GM04504 (cell line): ENCODE measurements around the gene PXDC1.

Source experiments
- DNase-seq: peaks from one replicate; pipeline ENCODE4 v3.0.0-alpha.2; 2012; ENCODE audit warnings: low read depth

The PXDC1 gene

DNA sequence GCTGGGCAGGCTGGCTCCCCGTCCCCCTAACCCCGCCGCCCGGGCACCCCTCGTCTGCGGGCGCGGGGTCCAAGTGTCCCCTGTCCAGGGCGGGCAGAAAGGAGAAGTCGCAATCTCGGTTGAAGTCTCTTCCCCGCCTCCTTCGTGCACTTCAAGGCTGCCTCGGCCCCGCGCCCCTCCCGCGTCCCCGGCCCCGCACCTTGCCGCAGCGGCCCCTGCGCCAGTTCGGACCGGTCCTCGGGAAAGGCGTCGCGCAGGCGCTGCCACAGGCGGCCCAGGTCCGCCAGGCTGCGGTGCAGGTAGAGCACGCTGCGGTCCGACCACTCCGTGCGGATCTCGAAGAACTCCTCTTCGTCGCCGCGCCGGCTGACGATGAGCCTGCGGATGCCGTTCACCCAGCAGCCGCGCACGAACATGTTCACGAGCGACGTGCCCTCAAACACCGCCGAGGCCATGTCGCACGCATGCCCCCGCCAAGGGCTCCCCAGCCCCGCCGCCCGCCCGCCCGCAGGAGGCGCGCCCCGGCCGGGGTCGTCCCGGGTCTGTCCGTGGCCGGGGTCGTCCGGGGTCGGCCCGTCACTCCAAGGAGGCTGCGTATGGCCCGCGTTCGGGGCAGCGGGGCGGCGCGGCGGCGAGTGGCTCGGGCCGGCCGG is at the start of gene PXDC1:
TSS of gene PXDC1 (minus strand) at position 637 of the 653 bp plus-strand sequence. CDS start at position 455, 182 bp downstream.
- no peak for DNase-seq

DNA sequence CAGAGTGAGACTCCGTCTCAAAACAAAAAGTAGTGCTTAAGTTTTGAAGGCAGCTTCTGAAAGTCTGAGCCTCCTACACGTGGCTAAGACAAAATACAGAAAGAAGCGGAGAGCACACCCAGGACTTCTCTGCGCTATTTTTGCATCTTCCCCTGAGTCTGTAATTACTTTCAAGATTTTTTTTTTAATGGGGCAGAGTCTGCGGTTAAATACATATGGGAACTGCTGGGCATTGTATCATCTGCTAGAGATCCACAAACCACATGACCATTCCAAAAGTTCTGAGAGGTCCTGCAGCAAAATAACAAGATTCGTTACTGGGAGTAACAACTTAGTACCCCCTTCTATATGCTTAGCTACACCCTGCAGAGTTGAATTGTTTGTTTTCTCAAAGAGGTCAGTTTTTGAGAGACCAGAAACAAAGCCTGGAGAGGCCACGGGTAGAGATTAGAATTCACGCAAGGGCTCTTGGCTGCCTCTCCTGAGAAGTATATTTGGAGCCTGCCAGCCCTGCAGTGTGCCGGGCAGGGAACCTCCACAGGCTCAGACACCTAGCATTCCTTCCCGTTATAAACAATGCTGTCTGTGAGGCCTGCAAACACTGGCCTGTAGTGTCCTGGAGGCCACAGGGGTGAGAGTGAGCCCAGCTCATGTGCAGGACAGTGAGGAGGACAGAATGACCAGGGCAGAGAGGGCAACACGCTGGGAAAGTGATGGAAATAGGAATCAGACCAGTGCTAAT is 49.5 kb upstream of the PXDC1 start:
- DNase-seq = no peak

- DNase-seq = no peak
Observed at GRCh38 chr6:3799719-3800118, 48.2 kb upstream of the PXDC1 start.

- DNase-seq = no peak
Observed at GRCh38 chr6:3798055-3798919, 46.8 kb upstream of the PXDC1 start.

- DNase-seq = no peak
Observed at GRCh38 chr6:3797231-3798054, 45.9 kb upstream of the PXDC1 start.

DNA sequence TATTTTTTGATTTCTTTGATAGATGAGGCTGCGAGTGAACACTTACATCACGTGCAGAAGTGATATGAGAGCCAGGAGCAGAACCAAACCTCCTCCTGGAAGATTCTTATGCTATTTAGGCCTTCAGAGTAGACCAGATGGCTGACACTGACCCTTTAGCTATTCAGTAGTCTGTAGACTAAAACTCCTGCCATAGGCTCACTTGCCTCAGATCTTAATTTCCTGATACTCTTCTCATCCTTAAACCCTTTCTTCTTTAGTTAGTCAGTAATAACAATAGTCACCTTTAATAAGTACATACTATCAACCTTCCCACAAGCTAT is 45.2 kb upstream of the PXDC1 start:
- DNase-seq = no peak

- no peak for DNase-seq
Observed at GRCh38 chr6:3795836-3796718, 44.6 kb upstream of the PXDC1 start.

GRCh38 chr6:3794092-3794491 is 42.6 kb upstream of the PXDC1 start:
- no peak for DNase-seq

- no peak for DNase-seq
Observed at GRCh38 chr6:3793545-3793944, 42.0 kb upstream of the PXDC1 start.

- DNase-seq = no peak
Observed at GRCh38 chr6:3791526-3792203, 40.2 kb upstream of the PXDC1 start.

- DNase-seq = no peak
Observed at GRCh38 chr6:3789896-3790558, 38.5 kb upstream of the PXDC1 start.

DNA sequence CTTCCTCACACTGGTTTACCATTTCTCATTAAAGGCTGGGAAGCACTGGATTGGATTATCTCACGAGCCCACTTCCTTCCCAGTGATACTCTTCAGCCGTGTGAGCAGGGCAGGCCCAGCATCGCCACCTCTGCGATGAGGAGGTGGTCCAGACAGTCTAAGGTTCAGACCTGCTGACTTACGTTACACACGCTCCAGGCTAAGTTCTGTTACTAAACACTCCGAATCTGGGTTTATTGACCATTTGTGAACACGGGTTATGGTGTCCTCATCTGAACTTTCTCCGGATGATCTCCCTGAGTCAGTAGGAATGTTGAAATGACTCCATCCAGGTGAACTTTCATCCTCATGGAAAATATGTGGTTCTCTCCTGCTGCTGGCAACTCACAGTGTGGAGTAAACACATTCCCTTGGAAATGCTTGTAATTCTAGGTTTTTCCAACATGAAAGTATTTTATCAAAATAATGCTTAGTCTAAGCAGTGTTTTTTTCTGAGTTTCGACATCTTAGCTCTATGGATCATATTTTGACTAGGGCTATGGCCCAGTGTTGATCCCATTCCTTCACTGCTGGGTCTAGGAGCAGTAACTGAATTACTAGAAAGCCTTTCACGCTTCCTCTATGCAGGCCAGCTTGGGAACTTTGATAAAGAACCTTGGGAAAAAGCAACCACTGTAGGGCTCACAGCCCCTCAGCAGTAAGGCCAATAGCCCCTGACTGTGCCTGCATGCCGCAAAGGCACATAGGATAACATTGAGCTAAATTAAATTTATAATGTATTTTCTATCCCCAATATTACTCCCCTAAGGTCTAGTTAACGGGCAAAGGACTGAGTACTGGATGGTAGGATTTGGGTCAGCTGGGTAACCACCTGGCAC is 37.7 kb upstream of the PXDC1 start:
- DNase-seq = no peak

GRCh38 chr6:3788408-3789017 is 37.0 kb upstream of the PXDC1 start:
- DNase-seq = no peak

DNA sequence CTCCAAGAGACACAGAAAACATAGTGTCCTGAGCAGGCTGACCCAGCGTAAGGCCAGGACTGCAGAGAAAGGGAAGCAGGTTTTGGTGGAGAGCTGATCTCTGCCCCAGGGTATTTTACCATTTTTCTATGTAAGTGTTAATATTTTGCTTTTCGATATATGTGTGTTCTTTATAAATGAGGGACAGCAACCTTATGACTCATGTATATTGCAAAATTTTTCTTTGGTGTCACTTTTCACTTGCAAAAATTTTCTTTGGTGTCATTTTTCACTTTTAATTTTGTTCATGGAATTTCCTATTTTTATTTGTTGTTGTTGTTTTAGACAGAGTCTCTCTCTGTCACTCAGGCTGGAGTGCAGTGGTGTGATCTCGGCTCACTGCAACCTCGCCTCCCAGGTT is 34.6 kb upstream of the PXDC1 start:
- no peak for DNase-seq

DNA sequence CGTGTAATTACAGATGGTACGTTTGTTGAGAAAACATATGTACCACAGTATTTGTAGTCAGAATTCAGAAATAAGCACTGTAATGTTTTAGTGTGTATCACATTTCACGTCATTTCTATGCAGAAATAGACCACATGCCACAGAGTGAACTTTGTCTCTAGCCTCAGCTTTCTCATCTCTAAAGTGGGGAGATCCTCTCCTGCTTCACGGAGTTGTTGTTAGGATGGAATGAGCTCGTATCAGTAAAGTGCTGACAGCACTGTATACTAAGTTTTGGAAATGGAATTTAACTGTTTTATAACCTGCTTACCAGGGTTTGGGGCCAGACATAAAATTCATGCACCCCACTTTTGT is 34.2 kb upstream of the PXDC1 start:
- DNase-seq = no peak

DNA sequence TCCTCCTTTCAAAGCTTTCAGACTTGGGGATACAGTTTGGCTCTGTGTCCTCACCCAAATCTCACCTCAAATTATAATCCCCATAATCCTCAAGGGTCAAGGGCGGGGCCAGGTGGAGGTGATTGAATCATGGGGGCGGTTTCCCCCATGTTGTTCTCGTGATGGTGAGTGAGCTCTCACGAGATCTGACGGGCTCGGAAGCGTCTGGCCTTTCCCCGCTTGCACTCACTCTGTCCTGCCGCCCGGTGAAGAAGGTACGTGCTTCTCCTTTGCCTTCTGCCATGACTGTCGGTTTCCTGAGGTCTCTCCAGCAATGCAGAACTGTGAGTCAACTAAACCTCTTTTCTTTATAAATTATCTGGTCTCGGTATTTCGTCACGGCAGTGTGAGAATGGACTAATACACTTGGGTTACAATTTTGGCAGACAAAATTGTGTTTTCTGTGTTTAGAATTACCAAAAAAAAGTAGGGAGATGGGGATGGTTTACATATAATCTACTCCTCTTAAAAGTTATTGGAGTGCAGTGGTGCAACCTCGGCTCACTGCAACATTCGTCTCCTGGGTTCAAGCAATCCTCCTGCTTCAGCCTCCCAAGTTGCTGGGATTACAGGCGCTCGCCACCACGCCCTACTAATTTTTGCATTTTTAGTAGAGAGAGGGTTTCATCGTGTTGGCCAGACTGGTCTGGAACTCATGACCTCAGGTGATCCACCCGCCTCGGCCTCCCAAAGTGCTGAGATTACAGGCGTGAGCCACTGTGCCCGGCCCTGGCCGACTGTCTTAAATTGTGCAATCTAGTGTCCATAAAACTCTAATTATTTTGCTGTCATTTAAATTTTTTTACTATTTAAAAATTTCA is 33.6 kb upstream of the PXDC1 start:
- DNase-seq = no peak

DNA sequence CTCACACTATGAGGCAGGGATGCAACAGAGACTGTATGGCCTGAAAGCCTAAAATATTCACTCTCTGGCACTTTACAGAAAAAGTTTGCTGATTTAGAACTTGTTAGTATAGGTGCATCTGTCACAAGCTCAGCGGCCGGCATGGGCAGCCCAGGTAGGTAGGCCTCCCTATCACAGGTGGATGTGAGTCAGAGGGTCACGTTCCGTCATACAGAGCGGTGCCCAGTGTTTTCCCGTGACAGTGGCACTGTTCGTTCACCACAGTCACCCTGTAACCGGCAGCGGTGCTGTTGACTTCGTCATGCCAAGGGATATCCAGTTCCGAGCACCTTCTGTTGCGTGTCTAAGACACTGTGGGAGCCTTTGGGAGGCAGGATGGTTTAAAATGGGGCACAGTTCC is 32.9 kb upstream of the PXDC1 start:
- no peak for DNase-seq
